Kidney tubule cell (primary cell): ENCODE data around the gene CEP83.
"Not testable (repeated sequence)": the region's sequence is repeated elsewhere in the genome, so short reads cannot be mapped to it uniquely, and the experiment has no call there.

Experiments
- DNase-seq: peaks from one replicate; pipeline ENCODE4 v3.0.0-alpha.2; 2018; ENCODE audit warnings: low spot score

The CEP83 gene

DNA sequence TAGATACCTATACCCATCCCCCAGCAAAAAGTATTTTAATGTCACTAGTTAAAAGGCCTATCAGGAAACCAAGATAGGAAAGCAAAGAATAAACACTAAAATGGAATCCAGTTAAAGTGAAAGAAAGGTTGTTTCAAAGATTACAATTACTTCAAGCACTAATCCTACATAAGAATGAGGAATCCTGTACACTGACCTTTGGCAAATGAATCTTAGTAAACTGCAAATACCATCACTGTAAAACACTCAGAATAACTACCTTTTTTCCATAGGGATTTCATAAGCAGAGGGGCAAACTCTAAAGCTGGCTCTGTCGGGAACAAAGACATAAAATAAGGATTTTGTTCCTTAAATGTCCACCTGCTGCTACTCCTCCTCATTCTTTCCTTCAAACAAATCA, 25.9 kb downstream of the CEP83 start:
- DNase-seq: no peak

DNA sequence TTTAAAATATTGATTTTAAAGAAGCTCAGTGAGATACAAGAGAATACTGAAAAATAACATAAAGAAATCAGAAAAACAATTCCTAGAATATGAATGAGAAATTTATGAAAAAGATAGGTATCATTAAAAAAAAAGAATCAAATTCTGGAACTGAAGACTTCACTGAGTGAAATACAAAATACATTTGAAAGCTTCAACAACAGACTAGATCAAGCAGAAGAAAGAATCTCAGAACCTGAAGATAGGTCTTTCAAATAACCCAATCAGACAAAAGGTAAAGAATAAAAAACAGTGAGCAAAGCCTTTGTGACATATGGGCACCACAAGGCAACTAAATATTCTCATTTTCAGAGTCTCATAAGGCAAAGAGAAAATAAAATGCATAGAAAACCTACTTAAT, 29.4 kb downstream of the CEP83 start:
- no peak for DNase-seq

GRCh38 chr12:94429633-94430032, 30.0 kb downstream of the CEP83 start:
- DNase-seq: no peak

DNA sequence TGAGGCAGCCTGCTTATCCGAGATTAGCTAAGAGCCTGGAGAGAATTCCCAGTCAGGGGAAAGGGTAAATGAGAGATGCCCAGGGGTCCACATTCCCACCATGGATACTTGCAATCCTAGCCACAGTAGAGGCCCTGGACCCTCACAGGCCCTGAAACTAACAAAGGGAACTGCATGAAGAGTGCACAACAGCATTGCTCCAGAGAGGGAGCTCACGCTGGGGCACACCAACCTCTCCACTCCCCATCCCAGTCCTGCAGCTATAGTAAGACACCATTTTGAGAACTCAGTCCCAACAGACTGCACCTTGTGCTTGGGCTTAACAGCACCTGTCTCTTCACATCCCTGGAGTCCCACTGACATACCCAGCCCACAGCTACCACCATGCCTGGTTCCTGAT, 30.5 kb downstream of the CEP83 start:
- no peak for DNase-seq

GRCh38 chr12:94427501-94428381, 31.9 kb downstream of the CEP83 start:
- peak; percentile 15 for DNase-seq

DNA sequence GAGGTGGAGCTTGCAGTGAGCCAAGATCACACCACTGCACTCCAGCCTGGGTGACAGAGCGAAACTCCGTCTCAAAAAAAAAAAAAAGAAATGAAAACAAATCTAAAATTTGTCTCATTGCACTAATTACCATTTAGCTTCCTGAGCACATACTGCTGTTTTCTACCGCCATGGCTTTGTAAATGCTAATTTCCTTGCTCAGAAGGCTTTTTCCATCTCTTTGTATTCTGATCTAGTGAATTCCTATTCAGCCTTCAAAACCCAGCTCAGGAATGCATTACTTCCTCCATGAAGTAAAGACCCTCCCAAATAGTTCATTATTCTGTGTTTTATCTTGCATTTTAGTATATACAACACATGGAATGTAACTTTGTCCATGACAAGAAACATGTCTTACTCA, 33.6 kb downstream of the CEP83 start:
- DNase-seq: no peak

DNA sequence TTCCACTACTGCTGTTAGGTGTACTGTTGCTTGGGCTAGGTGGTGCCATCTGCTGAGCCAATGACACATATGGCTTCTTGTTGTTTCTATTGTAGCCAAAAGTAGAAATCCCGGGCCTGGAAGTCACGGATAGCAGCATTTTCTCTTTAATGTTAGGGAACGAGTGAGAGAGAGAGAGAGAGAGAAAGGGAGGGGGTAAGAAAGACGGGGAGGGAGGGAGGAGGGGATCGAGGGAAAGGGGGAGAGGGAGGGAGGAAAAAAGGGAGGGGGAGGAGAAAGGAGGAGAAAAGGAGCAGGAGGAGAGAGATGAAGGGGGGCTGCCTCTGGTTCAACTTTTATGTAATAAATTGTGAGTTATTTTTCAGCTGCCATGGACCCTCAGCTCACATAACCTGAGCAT, 34.8 kb downstream of the CEP83 start:
- DNase-seq: not testable (repeated sequence)

DNA sequence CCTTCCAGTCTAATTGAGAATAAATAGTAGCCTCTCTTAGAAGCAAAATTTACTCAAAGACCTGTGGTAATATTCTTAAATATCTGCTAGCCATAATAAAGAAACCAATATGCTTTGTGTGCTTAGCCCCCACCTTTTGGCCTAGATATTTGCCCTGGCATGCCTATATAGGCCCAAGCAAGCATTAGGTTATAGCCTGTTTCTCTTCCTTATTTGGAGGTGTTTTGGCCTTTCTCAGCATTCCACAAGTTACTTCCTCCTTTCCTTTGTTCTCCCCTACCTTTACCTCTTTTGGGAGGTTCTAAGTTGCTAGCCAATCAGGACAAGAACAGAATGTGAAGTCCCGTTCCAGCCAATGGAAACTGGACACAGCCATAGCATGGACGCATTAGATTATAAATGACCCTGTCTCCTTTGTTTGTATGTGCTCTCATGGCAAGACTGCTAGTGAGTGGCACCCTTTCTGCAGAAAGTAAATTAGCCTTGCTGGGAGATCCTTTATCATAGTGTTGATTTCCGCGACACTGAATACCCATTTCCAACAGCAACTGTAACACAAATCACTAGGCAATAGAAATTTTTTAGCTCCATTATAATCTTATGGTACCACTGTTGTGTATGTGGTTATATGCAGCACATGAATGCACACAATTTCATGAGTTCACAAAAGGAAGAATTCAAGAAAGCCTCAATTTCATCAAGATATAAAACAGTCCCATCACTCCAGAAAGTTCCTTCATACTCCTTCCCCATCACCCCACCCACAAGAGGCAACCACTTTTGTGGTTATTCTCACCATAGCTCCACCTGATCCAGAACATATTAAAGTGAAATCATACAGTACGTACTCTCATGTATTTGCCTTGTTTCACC, 37.6 kb downstream of the CEP83 start:
- no peak for DNase-seq

GRCh38 chr12:94418517-94418916, 41.1 kb downstream of the CEP83 start:
- no peak for DNase-seq

- no peak for DNase-seq
These were observed 43.1 kb downstream of the CEP83 start for GRCh38 chr12:94416613-94417012.

GRCh38 chr12:94415066-94415465, 44.6 kb downstream of the CEP83 start:
- DNase-seq: no peak

DNA sequence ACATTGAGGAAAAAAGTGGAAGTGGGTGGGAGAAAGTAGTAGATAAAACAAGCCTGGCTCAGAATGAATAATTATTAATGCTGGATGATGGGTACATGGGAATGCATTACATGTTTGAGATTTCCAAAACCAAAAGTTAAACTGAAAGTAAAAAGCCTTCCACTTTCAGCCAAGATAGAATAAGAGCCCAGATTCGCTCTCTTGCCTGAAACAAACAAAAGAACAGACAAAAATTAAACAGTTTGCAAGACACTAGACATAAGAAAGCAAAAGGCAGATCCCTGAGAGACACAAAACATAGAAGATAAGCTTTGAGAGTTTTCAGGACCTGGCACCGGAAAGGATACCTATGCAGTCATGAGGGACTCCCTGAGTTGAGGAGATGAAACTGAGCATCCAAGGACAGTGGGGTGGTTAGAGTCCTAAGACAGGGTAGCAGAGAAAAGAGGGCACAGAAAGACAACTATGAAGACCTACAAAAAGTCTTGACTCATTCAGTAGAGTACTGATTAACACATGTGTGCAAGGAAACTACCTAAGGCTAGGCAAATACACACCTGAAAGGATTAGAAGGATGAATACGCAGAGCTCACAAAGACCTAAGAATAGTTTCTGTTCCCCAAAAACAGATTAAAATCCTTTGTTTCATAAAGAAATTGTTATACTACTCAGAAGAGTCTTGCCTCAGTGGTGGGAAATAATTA, 54.1 kb downstream of the CEP83 start:
- DNase-seq: no peak

DNA sequence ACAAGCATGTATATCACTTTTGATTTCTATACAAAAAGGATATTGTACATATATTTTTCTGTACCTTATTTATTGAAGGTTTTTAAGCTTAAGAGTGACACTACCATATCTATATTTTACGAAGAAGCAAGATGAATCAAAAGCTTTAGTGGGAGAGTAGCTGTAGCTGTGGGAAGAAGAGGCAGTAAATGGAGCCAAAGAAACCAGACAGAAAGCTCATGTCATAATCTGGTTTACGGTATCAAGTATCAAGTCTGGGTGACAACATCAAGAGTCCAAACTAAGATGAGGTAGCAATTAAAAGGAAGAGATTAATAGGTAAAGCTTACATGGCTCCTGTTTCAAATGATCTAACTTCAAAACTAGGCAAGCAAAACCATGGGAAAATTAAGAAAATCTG, 54.8 kb downstream of the CEP83 start:
- DNase-seq: no peak

DNA sequence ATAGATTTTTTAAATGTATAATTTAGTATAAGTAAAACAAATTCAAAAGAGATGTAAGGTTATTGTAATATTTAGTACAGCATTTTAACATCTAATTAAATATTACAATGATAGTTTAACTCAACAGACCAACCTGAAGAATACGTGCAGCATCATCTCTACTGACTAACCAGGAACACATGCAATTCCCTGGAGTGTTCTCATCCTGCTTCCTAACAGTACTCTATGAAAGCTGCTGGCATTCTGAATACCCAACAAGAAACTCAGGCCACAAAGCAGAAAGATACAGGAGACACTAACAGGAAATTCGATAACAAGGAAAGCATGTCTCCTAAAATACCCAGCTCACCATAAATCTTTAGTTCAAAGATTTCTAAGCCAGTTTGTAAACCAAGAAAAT, 58.3 kb downstream of the CEP83 start:
- no peak for DNase-seq

- DNase-seq: not testable (repeated sequence)
These were observed 61.0 kb downstream of the CEP83 start for GRCh38 chr12:94398685-94399084.

DNA sequence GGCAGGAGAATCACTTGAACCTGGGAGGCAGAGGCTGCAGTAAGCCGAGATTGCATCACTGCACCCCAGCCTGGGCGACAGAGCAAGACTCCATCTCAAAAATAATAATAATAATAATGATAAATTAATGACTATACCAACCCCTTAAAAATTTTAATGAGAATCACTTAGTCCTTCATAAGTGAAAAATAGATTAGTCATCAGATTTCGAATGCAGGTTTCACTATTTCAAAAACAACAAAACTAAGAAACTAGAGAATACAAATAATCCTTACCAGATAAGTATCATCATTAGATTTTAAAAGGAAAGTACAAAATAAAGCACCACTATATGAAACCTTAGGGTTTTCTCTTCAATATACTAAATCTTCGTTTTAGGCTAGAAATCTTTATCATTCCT, 62.3 kb downstream of the CEP83 start:
- DNase-seq: no peak

- not testable (repeated sequence) for DNase-seq
These were observed 63.7 kb downstream of the CEP83 start for GRCh38 chr12:94396014-94396413.

DNA sequence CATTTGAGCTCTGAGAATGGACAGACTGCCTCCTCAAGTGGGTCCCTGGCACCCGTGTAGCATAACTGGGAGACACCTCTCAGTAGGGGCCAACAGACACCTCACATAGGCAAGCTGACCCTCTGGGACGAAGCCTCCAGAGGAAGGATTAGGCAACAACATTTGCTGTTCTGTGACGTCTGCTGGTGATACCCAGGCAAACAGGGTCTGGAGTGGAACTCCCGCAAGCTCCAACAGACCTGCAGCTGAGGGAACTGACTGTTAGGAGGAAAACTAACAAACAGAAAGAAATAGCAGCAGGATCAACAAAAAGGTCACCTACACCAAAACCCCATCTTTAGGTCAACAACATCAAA, 69.6 kb downstream of the CEP83 start:
- no peak for DNase-seq

- DNase-seq: not testable (repeated sequence)
These were observed 70.1 kb downstream of the CEP83 start for GRCh38 chr12:94389482-94390129.

DNA sequence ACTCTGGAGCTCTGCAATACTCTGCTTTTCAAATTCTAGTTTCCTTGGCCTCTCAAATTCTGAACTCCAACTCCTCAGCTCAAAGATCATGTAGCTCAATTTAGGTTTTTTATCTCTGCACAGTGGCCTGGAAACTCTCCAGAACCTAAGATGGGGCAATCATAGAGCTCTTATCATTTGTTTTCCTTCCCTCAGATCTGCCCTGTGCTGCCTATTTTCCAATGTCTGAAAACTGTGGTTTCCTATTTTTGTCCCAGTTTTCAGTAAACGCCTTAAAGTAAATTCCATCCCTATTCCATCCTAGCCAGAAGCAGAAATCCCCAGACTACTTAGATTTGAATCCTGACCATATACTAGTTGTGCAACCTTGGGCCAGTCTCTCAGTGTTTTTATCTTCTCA, 73.2 kb downstream of the CEP83 start:
- DNase-seq: no peak

GRCh38 chr12:94384030-94384429, 75.6 kb downstream of the CEP83 start:
- DNase-seq: no peak

GRCh38 chr12:94380507-94380906, 79.2 kb downstream of the CEP83 start:
- peak; percentile 9 for DNase-seq
